ENCODE results near the gene ACBD3. TPM values are rescaled to one million over a fixed set of nuclear protein-coding genes. Genes with fewer than 3 reads are reported as not detected.

ACBD3 gene
- 22.7 to 27.2 TPM (median 25.1 TPM) in 5 replicates for total RNA-seq (2022; extraction: Qiagen RNA extraction)

GRCh38 chr1:226186124-226187018 lies at the start of gene ACBD3:
Gene ACBD3, minus strand, starts transcription at chr1:226186741. Its CDS starts 66 bp downstream, at chr1:226186675.

DNA sequence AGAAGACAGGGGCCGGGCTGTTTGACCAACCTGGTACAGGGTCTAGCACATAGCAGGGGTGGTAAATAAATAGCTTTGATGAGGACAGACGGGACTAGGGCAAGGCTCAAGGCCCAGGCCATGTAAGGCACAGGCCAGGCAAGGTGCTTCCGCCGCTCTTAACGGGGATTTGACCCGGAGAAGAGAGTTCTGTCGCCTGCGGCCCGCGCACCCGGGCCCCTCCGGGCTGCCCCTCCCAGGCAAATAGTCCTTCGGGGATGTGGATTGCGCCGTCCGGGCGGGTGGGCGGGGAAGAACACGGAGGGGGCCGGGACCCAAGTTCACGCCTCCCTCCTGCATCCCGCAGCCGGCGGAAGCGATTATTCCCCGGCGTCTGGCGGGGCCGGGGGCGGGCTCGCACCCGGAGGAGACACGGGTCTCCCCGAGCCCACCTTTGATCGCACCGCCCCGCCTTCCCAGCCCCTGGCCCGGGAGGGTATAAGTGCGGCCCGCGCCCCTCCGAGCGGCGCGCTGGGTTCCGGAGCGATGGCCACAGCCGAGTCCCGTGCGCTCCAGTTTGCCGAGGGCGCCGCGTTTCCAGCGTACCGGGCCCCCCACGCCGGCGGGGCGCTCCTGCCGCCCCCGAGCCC lies 36.7 kb upstream of the ACBD3 start, which contains the start of gene MIXL1:
Gene MIXL1, plus strand, starts transcription at position 508 of the 629 bp plus-strand sequence. Its CDS starts 18 bp downstream, at position 526.

Other genes with a start within 250 kb of the ACBD3 start
- 0.08 to 0.49 TPM in 2 of 5 replicates, not detected in the others for gene LEFTY2, start 245.5 kb downstream of the ACBD3 start, total RNA-seq (2022; extraction: Qiagen RNA extraction)
- gene SDE2, start 187.4 kb downstream of the ACBD3 start, total RNA-seq (2022; extraction: Qiagen RNA extraction) = 7.3 to 8.7 TPM (median 8.0 TPM) in 5 replicates
- gene H3-3A, start 124.0 kb downstream of the ACBD3 start, total RNA-seq (2022; extraction: Qiagen RNA extraction) = 389 to 432 TPM (median 410 TPM) in 5 replicates
- 0.23 TPM in 1 of 5 replicates, not detected in the others for gene MIXL1, start 36.9 kb upstream of the ACBD3 start, total RNA-seq (2022; extraction: Qiagen RNA extraction)
- gene LIN9, start 122.4 kb upstream of the ACBD3 start, total RNA-seq (2022; extraction: Qiagen RNA extraction) = 6.0 to 7.8 TPM (median 7.5 TPM) in 5 replicates
- 100 to 116 TPM (median 111 TPM) in 5 replicates for gene PARP1, start 221.4 kb upstream of the ACBD3 start, total RNA-seq (2022; extraction: Qiagen RNA extraction)

Measured in A549 treated with Mapracorat at 1 μM for 4 hours (cell line).